ENCODE data around the gene STIMATE.

DNA sequence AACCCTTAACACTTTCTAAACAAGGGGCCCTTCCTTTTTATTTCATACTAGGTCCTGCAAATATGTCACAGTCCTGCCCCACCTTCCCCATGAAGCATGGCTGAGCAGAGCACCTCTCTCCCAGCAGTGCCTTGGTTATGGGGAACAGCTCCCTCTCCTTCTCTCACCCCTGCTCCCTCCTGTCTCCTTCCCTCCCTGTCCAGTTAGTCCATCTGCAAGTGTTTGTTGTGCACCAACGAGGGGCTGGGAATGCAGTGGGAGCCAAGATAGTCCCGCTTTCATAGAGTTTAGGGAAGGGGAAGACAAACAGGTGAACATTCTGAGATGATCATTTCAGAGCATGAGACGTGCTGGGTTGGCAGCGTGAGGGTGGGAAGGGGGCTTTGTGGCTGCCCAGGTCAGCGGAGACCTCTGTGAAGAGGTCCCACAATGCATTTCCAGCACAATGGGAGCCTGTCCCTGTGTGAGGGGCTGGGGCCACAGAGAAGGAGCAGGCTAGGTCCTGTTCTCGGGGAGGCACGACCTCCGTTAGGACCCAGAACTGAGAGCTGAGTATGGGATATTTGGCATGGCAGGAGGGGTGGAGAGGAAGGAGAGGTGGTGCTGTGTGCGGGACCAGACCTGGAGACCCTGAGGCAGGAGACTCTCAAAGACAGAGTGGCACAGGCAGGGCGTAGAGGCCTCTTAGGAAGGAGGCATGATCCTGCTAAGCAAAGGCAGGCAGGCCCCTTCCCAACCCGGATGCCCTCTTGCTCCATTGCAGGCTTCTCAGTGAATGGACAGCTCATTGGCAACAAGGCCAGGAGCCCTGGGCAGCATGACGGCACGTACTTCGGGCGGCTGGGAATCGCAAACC, 108.2 kb downstream of the STIMATE start:
- TF ChIP-seq CTCF (IDR thresholded peaks at IDR 0.05) = no peak
- TF ChIP-seq POLR2A (IDR thresholded peaks at IDR 0.05) = no peak
- TF ChIP-seq POLR2AphosphoS5 (IDR thresholded peaks at IDR 0.05) = no peak
